Suprapubic skin (tissue), 3 donors: ENCODE results near the gene THAP10.

Source experiments
- CTCF ChIP-seq, 2 donors: fragments of 200-600 bp in 1 of 2; fragments of 450-650 bp in 1 of 2; sonication (generic) in 1 of 2; IDR thresholded peaks; one replicate each; pipeline ENCODE4 v1.5.1; 2016 to 2019; ENCODE audit warnings: antibody characterized with exemption in 2 of 2, mild to moderate bottlenecking in 1 of 2, moderate library complexity in 1 of 2
- POLR2AphosphoS5 ChIP-seq, 3 donors: sonication (generic); formaldehyde crosslinking; IDR thresholded peaks; one replicate each; pipeline ENCODE4 v1.6.1; 2017; ENCODE audit warnings: antibody characterized with exemption in 3 of 3

GRCh38 chr15:70912187-70912586, 20.0 kb upstream of the THAP10 start:
- TF ChIP-seq POLR2AphosphoS5 (IDR thresholded peaks at IDR 0.05) (no peak), CTCF (IDR thresholded peaks at IDR 0.05) (no peak)
